Stomach (tissue), 9 donors: ENCODE results near the gene GVQW3. TPM values are rescaled to one million over a fixed set of nuclear protein-coding genes. Genes with fewer than 3 reads are reported as not detected.

Experiments
- DNase-seq, 2 donors: peaks; one replicate each; pipeline versions ENCODE4 v3.0.0 to v3.0.0-alpha.2; 2013 to 2019
- H3K27ac ChIP-seq, 5 donors: fragments of 200-600 bp in 4 of 5; sonication (generic) in 4 of 5; one replicate each; pipeline ENCODE4 v1.5.1; 2013 to 2019; ENCODE audit warnings: mild to moderate bottlenecking in 1 of 5, moderate library complexity in 1 of 5
- H3K27me3 ChIP-seq, 3 donors: fragments of 200-600 bp; sonication (generic); one replicate each; pipeline ENCODE4 v1.5.1; 2017 to 2019; ENCODE audit warnings: mixed run types in 1 of 3
- H3K36me3 ChIP-seq, 4 donors: fragments of 200-600 bp; sonication (generic); 1 replicate in 3 of 4; 2 replicates in 1 of 4; pipeline ENCODE4 v1.5.1; 2016 to 2019
- H3K4me1 ChIP-seq, 4 donors: fragments of 200-600 bp; sonication (generic); one replicate each; pipeline ENCODE4 v1.5.1; 2016 to 2019
- H3K4me3 ChIP-seq, 4 donors: fragments of 200-600 bp; sonication (generic) in 3 of 4; one replicate each; pipeline ENCODE4 v1.5.1; 2016 to 2019; ENCODE audit warnings: mild to moderate bottlenecking in 1 of 4
- H3K9me3 ChIP-seq, 4 donors: fragments of 200-600 bp; sonication (generic); one replicate each; pipeline ENCODE4 v1.5.1; 2016 to 2019
- CTCF ChIP-seq, 7 experiments: fragments of 450-650 bp in 4 of 7; fragments of 200-600 bp in 3 of 7; sonication (generic) in 3 of 7; IDR thresholded peaks; one replicate each; pipeline ENCODE4 v1.5.1; 2016 to 2019; ENCODE audit warnings: antibody characterized with exemption in 7 of 7, control low read depth in 2 of 7, mild to moderate bottlenecking in 1 of 7
- EP300 ChIP-seq: sonication (generic); formaldehyde crosslinking; IDR thresholded peaks from one replicate; pipeline ENCODE4 v1.6.1; 2017; ENCODE audit warnings: antibody characterized with exemption
- POLR2A ChIP-seq, 4 donors: fragments of 450-650 bp; IDR thresholded peaks; one replicate each; pipeline ENCODE4 v1.6.1; 2016; ENCODE audit warnings: antibody characterized with exemption in 4 of 4, control low read depth in 2 of 4, mild to moderate bottlenecking in 1 of 4, moderate library complexity in 1 of 4
- POLR2AphosphoS5 ChIP-seq, 3 donors: sonication (generic); formaldehyde crosslinking; IDR thresholded peaks; one replicate each; pipeline ENCODE4 v1.6.1; 2016; ENCODE audit warnings: antibody characterized with exemption in 3 of 3
- WGBS, 5 donors: extraction: QIAGEN DNeasy Blood & Tissue Kit in 3 of 5; methylation state at CpG; one replicate each; pipeline versions ENCODE4 v1.1.5 to v1.1.7; 2013 to 2018; 5-methylcytosine and 5-hydroxymethylcytosine counted together
- intact Hi-C: fragments of 100-400 bp; cut with DNase I; formaldehyde crosslinking; loops from one replicate; pipeline ENCODE4 v1.15.1; 2023; ENCODE audit warnings: low total_unique reads
- polyA plus RNA-seq, 3 donors: library from polyadenylated mRNA; stranded (reverse); fragments of 200-250 nt; gene quantifications; one replicate each; pipeline ENCODE4 v1.2.3, GENCODE V29; 2013
- total RNA-seq, 5 donors: library from RNA; depleted of rRNA; stranded (reverse); fragments of >200 nt; gene quantifications; one replicate each; pipeline versions ENCODE4 v1.1.0 to v1.2.3, GENCODE V29; 2014 to 2016
- donor health status: healthy with polysubstance abuse.
- donor health status: Bipolar disorder and iron deficiency.
- donor health status: healthy.

The GVQW3 gene
- total and polyA plus RNA-seq, 8 donors: 0.15 to 24.1 (median 2.0) TPM; not detected in 1

GRCh38 chr11:76371170-76371569, 10.0 kb upstream of the GVQW3 start:
- Histone ChIP-seq H3K27me3 (no peaks in the 10 kb centered on the region), H3K4me3 (no peak overlapping the region), H3K9me3 (no peaks in the 10 kb centered on the region), H3K4me1 (peaks cover 29 to 84% (median 60%) of the 10 kb centered on the region in 4 donors), H3K27ac (peak overlapping the region in 1 of 5 donors; percentile 24), H3K36me3 (no peaks in the 10 kb centered on the region)
- TF ChIP-seq POLR2AphosphoS5 (IDR thresholded peaks at IDR 0.05): peak in 1 of 3 donors; percentile 61
- TF ChIP-seq CTCF (IDR thresholded peaks at IDR 0.05): no peak
- intact Hi-C loops: loop anchor here (5.0 kb wide), 1 partner anchor 76 kb away; the partner anchor contains the start of gene EMSY
- 21 to 44% (median 31%) methylated on average over 3 of the region's 3 CpGs for WGBS, 5 donors
- DNase-seq: peak in 1 of 2 donors; percentile 60

- intact Hi-C loops: no loop called here
- Histone ChIP-seq H3K4me1 (peaks cover 20 to 70% (median 48%) of the 10 kb centered on the region in 4 donors), H3K4me3 (no peak overlapping the region), H3K36me3 (no peaks in the 10 kb centered on the region), H3K27ac (no peak overlapping the region), H3K9me3 (no peaks in the 10 kb centered on the region), H3K27me3 (no peaks in the 10 kb centered on the region)
- no peak for DNase-seq
- TF ChIP-seq EP300 (no peak), CTCF (IDR thresholded peaks at IDR 0.05) (no peak), POLR2AphosphoS5 (IDR thresholded peaks at IDR 0.05) (no peak), POLR2A (IDR thresholded peaks at IDR 0.05) (no peak)
- 61 to 76% (median 67%) methylated on average over 7 of the region's 7 CpGs for WGBS, 5 donors
These were observed 4.2 kb upstream of the GVQW3 start for GRCh38 chr11:76376746-76377558.

GRCh38 chr11:76379807-76380158, 1.3 kb upstream of the GVQW3 start:
- intact Hi-C loops: no loop called here
- no peaks in the 10 kb centered on the region for H3K36me3 ChIP-seq
- H3K27me3 ChIP-seq: no peaks in the 10 kb centered on the region
- WGBS, 5 donors: 11 to 27% (median 24%) methylated on average over 6 of the region's 6 CpGs
- no peak for TF ChIP-seq EP300
- no peaks in the 10 kb centered on the region for H3K9me3 ChIP-seq
- peak overlapping the region in 4 of 5 donors; percentile 79 to 96 (median 90) for H3K27ac ChIP-seq
- peak overlapping the region; percentile 94 to 99 (median 99) for H3K4me3 ChIP-seq
- DNase-seq: no peak
- peaks cover 26 to 72% (median 51%) of the 10 kb centered on the region in 4 donors for H3K4me1 ChIP-seq

GRCh38 chr11:76380159-76380976, 755 bp upstream of the GVQW3 start:
- intact Hi-C loops: no loop called here
- Histone ChIP-seq H3K4me3 (peak overlapping the region; percentile 94 to 99 (median 99)), H3K27ac (peak overlapping the region; percentile 79 to 96 (median 91)), H3K36me3 (no peaks in the 10 kb centered on the region), H3K27me3 (no peaks in the 10 kb centered on the region), H3K9me3 (no peaks in the 10 kb centered on the region), H3K4me1 (peaks cover 26 to 66% (median 50%) of the 10 kb centered on the region in 4 donors)
- TF ChIP-seq POLR2AphosphoS5 (IDR thresholded peaks at IDR 0.05) (no peak), EP300 (no peak), CTCF (IDR thresholded peaks at IDR 0.05) (no peak), POLR2A (IDR thresholded peaks at IDR 0.05) (no peak)
- DNase-seq: no peak
- 0 to 1% (median 1%) methylated on average over 35 to 80 of the region's 85 CpGs for WGBS, 5 donors
